MCF 10A (cell line): ENCODE data around the gene BIVM. TPM values are rescaled to one million over a fixed set of nuclear protein-coding genes. Genes with fewer than 3 reads are reported as not detected.
"Not testable (repeated sequence)": the region's sequence is repeated elsewhere in the genome, so short reads cannot be mapped to it uniquely, and the experiment has no call there.

Experiments used
- BruUV-seq: library from RNA; stranded (reverse); fragments of 400-500 nt; replicated peaks from 2 replicates; lab custom pipeline; 2021; lab: Mats Ljungman, UMichigan
- CTCF ChIA-PET: fragments of 300-600 bp; sonication (Branson Sonifier 250); formaldehyde crosslinking; extraction: SDS; loops from one replicate; lab custom pipeline; 2021; ENCODE audit warnings: antibody characterized with exemption, inconsistent platforms; lab: Yijun Ruan, JAX
- POLR2A ChIA-PET: fragments of 300-600, 350-650 bp; sonication (Branson Sonifier 250); formaldehyde crosslinking; extraction: SDS; loops from one replicate; lab custom pipeline; 2020; ENCODE audit warnings: antibody characterized with exemption, inconsistent platforms; lab: Yijun Ruan, JAX
- DNase-seq: peaks from one replicate; pipeline ENCODE4 v3.0.0-alpha.2; 2018; ENCODE audit not compliant: unreplicated experiment
- H3K27ac Mint-ChIP-seq: one replicate; pipeline ENCODE4 v1.8.0; 2022; ENCODE audit warnings: mild to moderate bottlenecking, low read depth, mixed read lengths; ENCODE audit not compliant: unreplicated experiment
- H3K27me3 Mint-ChIP-seq: one replicate; pipeline ENCODE4 v1.8.0; 2022; ENCODE audit warnings: mixed read lengths; ENCODE audit not compliant: insufficient read depth, unreplicated experiment
- H3K36me3 Mint-ChIP-seq: one replicate; pipeline ENCODE4 v1.8.0; 2022; ENCODE audit warnings: mild to moderate bottlenecking, moderate library complexity, mixed read lengths; ENCODE audit not compliant: insufficient read depth, unreplicated experiment
- H3K4me1 Mint-ChIP-seq: one replicate; pipeline ENCODE4 v1.8.0; 2022; ENCODE audit warnings: mixed read lengths; ENCODE audit not compliant: insufficient read depth, unreplicated experiment
- H3K4me3 Mint-ChIP-seq: one replicate; pipeline ENCODE4 v1.8.0; 2022; ENCODE audit warnings: mild to moderate bottlenecking, moderate library complexity, mixed read lengths; ENCODE audit not compliant: unreplicated experiment
- H3K9me3 Mint-ChIP-seq: one replicate; pipeline ENCODE4 v1.8.0; 2022; ENCODE audit warnings: mixed read lengths; ENCODE audit not compliant: unreplicated experiment
- CTCF ChIP-seq: fragments of 200-600 bp; IDR thresholded peaks from one replicate; pipeline ENCODE4 v1.8.0; 2022; ENCODE audit warnings: antibody characterized with exemption, mild to moderate bottlenecking; ENCODE audit not compliant: unreplicated experiment
- intact Hi-C: fragments of 100-400 bp; cut with micrococcal nuclease; formaldehyde crosslinking; loops from 2 replicates; pipeline ENCODE4 v1.14.1; 2022
- total RNA-seq: library from RNA; stranded (reverse); gene quantifications from 2 replicates; pipeline ENCODE4 v1.2.3, GENCODE V29; 2022

BIVM gene
- total RNA-seq, 1 experiment from 2014 or later, result 36.6 TPM

- Mint-ChIP-seq H3K27ac (no peak overlapping the region), H3K9me3 (no peaks in the 10 kb centered on the region), H3K4me1 (peaks cover 4% of the 10 kb centered on the region), H3K4me3 (no peak overlapping the region), H3K27me3 (no peaks in the 10 kb centered on the region), H3K36me3 (no peaks in the 10 kb centered on the region)
- no peak for DNase-seq
- intact Hi-C loops, result no loop called here
- no peak for TF ChIP-seq CTCF
- POLR2A ChIA-PET, result no interaction called here
- CTCF ChIA-PET, result no interaction called here
- no TSS peak for BruUV-seq
These were observed 22.6 kb upstream of the BIVM start for GRCh38 chr13:102776271-102776670.

GRCh38 chr13:102777736-102778135 is 21.2 kb upstream of the BIVM start:
- POLR2A ChIA-PET, result no interaction called here
- H3K27me3 Mint-ChIP-seq, result no peaks in the 10 kb centered on the region

GRCh38 chr13:102779436-102780159 is 19.3 kb upstream of the BIVM start:
- TF ChIP-seq CTCF, result no peak
- no peaks in the 10 kb centered on the region for H3K27me3 Mint-ChIP-seq
- intact Hi-C loops, result no loop called here
- DNase-seq, result no peak
- no peak overlapping the region for H3K27ac Mint-ChIP-seq
- ChIA-PET CTCF (no interaction called here), POLR2A (no interaction called here)
- H3K9me3 Mint-ChIP-seq, result no peaks in the 10 kb centered on the region
- no TSS peak for BruUV-seq
- no peaks in the 10 kb centered on the region for H3K4me1 Mint-ChIP-seq
- H3K36me3 Mint-ChIP-seq, result peaks cover 17% of the 10 kb centered on the region
- H3K4me3 Mint-ChIP-seq, result no peak overlapping the region

More at GRCh38 chr13:102777736-102778135, 21.2 kb upstream of the BIVM start:
- CTCF ChIA-PET, result interaction anchor here (0.6 to 0.7 kb wide), 2 partner anchors 139 to 224 kb away, joined by 3 to 4 read pairs; no protein-coding TSS in a partner anchor
- no TSS peak for BruUV-seq
- no peak overlapping the region for H3K27ac Mint-ChIP-seq
- no peak for DNase-seq
- H3K4me1 Mint-ChIP-seq, result no peaks in the 10 kb centered on the region
- intact Hi-C loops, result no loop called here
- H3K36me3 Mint-ChIP-seq, result peaks cover 6% of the 10 kb centered on the region
- no peak for TF ChIP-seq CTCF
- no peaks in the 10 kb centered on the region for H3K9me3 Mint-ChIP-seq
- H3K4me3 Mint-ChIP-seq, result no peak overlapping the region

GRCh38 chr13:102780656-102781055 is 18.3 kb upstream of the BIVM start:
- DNase-seq, H3K27ac Mint-ChIP-seq, H3K4me3 Mint-ChIP-seq, H3K4me1 Mint-ChIP-seq, BruUV-seq, intact Hi-C loops, CTCF ChIA-PET, H3K27me3 Mint-ChIP-seq, H3K9me3 Mint-ChIP-seq: not testable (repeated sequence)
- peaks cover 23% of the 10 kb centered on the region for H3K36me3 Mint-ChIP-seq
- POLR2A ChIA-PET, result interaction anchor here (1.1 kb wide), 1 partner anchor 66 kb away, joined by 3 read pairs; no protein-coding TSS in a partner anchor
